G401 (cell line): ENCODE data around the gene PLXDC2. TPM values are rescaled to one million over a fixed set of nuclear protein-coding genes. Genes with fewer than 3 reads are reported as not detected.

Experiments used
- DNase-seq: peaks from one replicate; pipeline ENCODE4 v3.0.0-alpha.2; 2015; ENCODE audit warnings: low spot score
- in situ Hi-C: cut with HindIII; loops from 2 replicates; pipeline ENCODE4 v1.10.0; 2016; ENCODE audit warnings: low sequenced_read_pairs, mixed read lengths
- total RNA-seq: library from RNA; depleted of rRNA; stranded (reverse); fragments of >200 nt; shearing (Covaris generic); gene quantifications from 2 replicates; pipeline ENCODE4 v1.2.3, GENCODE V29; 2014

PLXDC2 gene
- total RNA-seq, 1 experiment from 2014 or later: not detected

GRCh38 chr10:19845503-19846368 is 29.5 kb downstream of the PLXDC2 start:
- no peak for DNase-seq
- in situ Hi-C loops: no loop called here

GRCh38 chr10:19847321-19847720 is 31.1 kb downstream of the PLXDC2 start:
- in situ Hi-C loops: no loop called here
- DNase-seq: no peak

- in situ Hi-C loops: no loop called here
Observed at GRCh38 chr10:19848226-19848985, 32.2 kb downstream of the PLXDC2 start.

GRCh38 chr10:19853831-19854230 is 37.6 kb downstream of the PLXDC2 start:
- no peak for DNase-seq
- in situ Hi-C loops: no loop called here

More at GRCh38 chr10:19848226-19848985, 32.2 kb downstream of the PLXDC2 start:
- no peak for DNase-seq

GRCh38 chr10:19857876-19858275 is 41.6 kb downstream of the PLXDC2 start:
- no peak for DNase-seq

GRCh38 chr10:19860107-19860506 is 43.9 kb downstream of the PLXDC2 start:
- DNase-seq: no peak
- in situ Hi-C loops: no loop called here

More at GRCh38 chr10:19857876-19858275, 41.6 kb downstream of the PLXDC2 start:
- in situ Hi-C loops: no loop called here

- DNase-seq: no peak
- in situ Hi-C loops: no loop called here
Observed at GRCh38 chr10:19862811-19863515, 46.7 kb downstream of the PLXDC2 start.

- no peak for DNase-seq
- in situ Hi-C loops: no loop called here
Observed at GRCh38 chr10:19865676-19866075, 49.4 kb downstream of the PLXDC2 start.

GRCh38 chr10:19869370-19869769 is 53.1 kb downstream of the PLXDC2 start:
- in situ Hi-C loops: no loop called here
- no peak for DNase-seq

- no peak for DNase-seq
- in situ Hi-C loops: no loop called here
Observed at GRCh38 chr10:19872504-19873271, 56.5 kb downstream of the PLXDC2 start.

- in situ Hi-C loops: no loop called here
- no peak for DNase-seq
Observed at GRCh38 chr10:19874190-19874589, 58.0 kb downstream of the PLXDC2 start.

- in situ Hi-C loops: no loop called here
- no peak for DNase-seq
Observed at GRCh38 chr10:19874791-19875190, 58.6 kb downstream of the PLXDC2 start.

GRCh38 chr10:19876570-19876969 is 60.3 kb downstream of the PLXDC2 start:
- no peak for DNase-seq
- in situ Hi-C loops: no loop called here

GRCh38 chr10:19877466-19878255 is 61.4 kb downstream of the PLXDC2 start:
- DNase-seq: no peak
- in situ Hi-C loops: no loop called here

GRCh38 chr10:19882621-19883020 is 66.4 kb downstream of the PLXDC2 start:
- DNase-seq: no peak
- in situ Hi-C loops: no loop called here

GRCh38 chr10:19888061-19888660 is 71.9 kb downstream of the PLXDC2 start:
- no peak for DNase-seq
- in situ Hi-C loops: no loop called here

- in situ Hi-C loops: no loop called here
- DNase-seq: no peak
Observed at GRCh38 chr10:19889256-19889655, 73.0 kb downstream of the PLXDC2 start.

GRCh38 chr10:19891429-19891828 is 75.2 kb downstream of the PLXDC2 start:
- DNase-seq: no peak
- in situ Hi-C loops: no loop called here
